ENCODE data around the gene EIF3I. TPM values are rescaled to one million over a fixed set of nuclear protein-coding genes. Genes with fewer than 3 reads are reported as not detected.
A peak's percentile ranks its signal among the peaks of the same experiment; 100 is the strongest.

Gene EIF3I
- total RNA-seq, 1 experiment from 2014 or later: 222 TPM

- no peak overlapping the region for H3K23ac ChIP-seq (ENCODE audit: insufficient read length, low read depth, low read length)
- no peak overlapping the region for H3K56ac ChIP-seq (ENCODE audit: insufficient read length, low read depth, low read length)
- H2AK5ac ChIP-seq (ENCODE audit: insufficient read length, low read length): no peak overlapping the region
- H3K18ac ChIP-seq (ENCODE audit: insufficient read length, low read depth, low read length): no peak overlapping the region
- H3K4me2 ChIP-seq (ENCODE audit: insufficient read depth, insufficient read length, low read length): no peak overlapping the region
- no peak overlapping the region; a peak in 1 of 5 replicates for H3K4me3 Mint-ChIP-seq
- no peak overlapping the region for H4K5ac ChIP-seq (ENCODE audit: insufficient read length, low read depth, low read length)
- peaks cover 3% of the 10 kb centered on the region for H3K23me2 ChIP-seq (ENCODE audit: insufficient read length, low read depth, low read length, poor library complexity, severe bottlenecking)
- no peaks in the 10 kb centered on the region for H3K9me3 Mint-ChIP-seq
- TF ChIP-seq CTCF (conservative IDR thresholded peaks at IDR 0.05): no peak
- H3K4ac ChIP-seq (ENCODE audit: low read depth, low read length): no peak overlapping the region
- H3K79me1 ChIP-seq (ENCODE audit: insufficient read depth, low read depth, low read length, poor library complexity, severe bottlenecking): no peaks in the 10 kb centered on the region
- no peak overlapping the region for H3K9ac ChIP-seq (ENCODE audit: extremely low read depth, insufficient read length, low read length)
- H2BK5ac ChIP-seq (ENCODE audit: insufficient read length, low read length): no peak overlapping the region
- no peaks in the 10 kb centered on the region for H3K79me2 ChIP-seq (ENCODE audit: insufficient read depth, low read length)
- no peak overlapping the region for H2AFZ ChIP-seq (ENCODE audit: low read length)
- no peaks in the 10 kb centered on the region; the same call in none of the 2 replicates for H3K27me3 Mint-ChIP-seq (ENCODE audit: low read depth)
- H3K4me1 Mint-ChIP-seq: peaks cover 36 to 37% of the 10 kb centered on the region in 2 experiments
- H3K36me3 Mint-ChIP-seq (ENCODE audit: insufficient read depth in 1 of 3, low read depth in 3 of 3): peaks cover 25 to 50% (median 45%) of the 10 kb centered on the region in 3 experiments; a peak in 6 of 7 replicates
- H4K8ac ChIP-seq (replicated peaks; ENCODE audit: insufficient read length, low read depth, low read length): no peak overlapping the region
- H3K27ac Mint-ChIP-seq: peak overlapping the region; percentile 20 to 88 (median 47); a peak in 4 of 7 replicates
- DNase-seq: no peak
- WGBS (ENCODE audit: extremely low coverage, insufficient read length, low lambda C conversion rate): no CpG with 5 or more reads among the region's 3 CpGs
- no peaks in the 10 kb centered on the region for H3K27me3 ChIP-seq (ENCODE audit: insufficient read depth, low read length)
- no peak overlapping the region for H3K27ac ChIP-seq (ENCODE audit: insufficient read length, low read depth, low read length)
- no peak overlapping the region for H2BK12ac ChIP-seq (ENCODE audit: insufficient read length, low read depth, low read length)
- no peak overlapping the region for H2BK120ac ChIP-seq (ENCODE audit: low read depth, low read length, poor library complexity, severe bottlenecking)
- H3K4me1 ChIP-seq (ENCODE audit: insufficient read depth, low read length): no peaks in the 10 kb centered on the region; the same call in 1 of the 2 replicates
- H2BK15ac ChIP-seq (ENCODE audit: low read depth, low read length): no peak overlapping the region
- H2BK20ac ChIP-seq (ENCODE audit: low read depth, low read length, poor library complexity, severe bottlenecking): no peak overlapping the region
- H4K91ac ChIP-seq (ENCODE audit: insufficient read length, low read depth, low read length): no peak overlapping the region
- no peak overlapping the region for H3T11ph ChIP-seq (ENCODE audit: low read length)
- no peak overlapping the region for H3K14ac ChIP-seq (ENCODE audit: insufficient read depth, low read length)
- H3K9me3 ChIP-seq (ENCODE audit: control insufficient read depth, low read depth, low read length): no peaks in the 10 kb centered on the region
- H4K20me1 ChIP-seq (ENCODE audit: control insufficient read depth, insufficient read depth, insufficient read length): no peaks in the 10 kb centered on the region
Measured at GRCh38 chr1:32198237-32199042, 23.8 kb upstream of the EIF3I start.

All from H9 (cell line).